Gastroesophageal sphincter (tissue), 4 donors: ENCODE measurements around the gene RPL10. TPM values are rescaled to one million over a fixed set of nuclear protein-coding genes. Genes with fewer than 3 reads are reported as not detected.

ENCODE experiments used
- ATAC-seq: fragments of 150-250 bp; one replicate; pipeline ENCODE4 v1.9.1; 2016; ENCODE audit warnings: mild to moderate bottlenecking, moderate library complexity
- H3K27ac ChIP-seq, 4 donors: fragments of 200-600 bp; sonication (generic) in 3 of 4; 1 replicate in 3 of 4; 2 replicates in 1 of 4; pipeline ENCODE4 v1.5.1; 2016 to 2019
- H3K27me3 ChIP-seq: fragments of 200-600 bp; sonication (generic); one replicate; pipeline ENCODE4 v1.5.1; 2019
- H3K36me3 ChIP-seq, 2 donors: fragments of 200-600 bp; sonication (generic); one replicate each; pipeline ENCODE4 v1.5.1; 2019; ENCODE audit warnings: control low read depth in 1 of 2
- H3K4me1 ChIP-seq, 3 donors: fragments of 200-600 bp; sonication (generic); 1 replicate in 2 of 3; 2 replicates in 1 of 3; pipeline ENCODE4 v1.5.1; 2016 to 2019; ENCODE audit warnings: control low read depth in 2 of 3
- H3K4me3 ChIP-seq, 2 donors: fragments of 200-600 bp; sonication (generic); one replicate each; pipeline ENCODE4 v1.5.1; 2019; ENCODE audit warnings: mild to moderate bottlenecking in 1 of 2, moderate library complexity in 1 of 2
- H3K9me3 ChIP-seq, 3 donors: fragments of 200-600 bp; sonication (generic); one replicate each; pipeline ENCODE4 v1.5.1; 2017 to 2019; ENCODE audit warnings: control low read depth in 2 of 3
- EP300 ChIP-seq: sonication (generic); formaldehyde crosslinking; IDR thresholded peaks from one replicate; pipeline ENCODE4 v1.6.1; 2017; ENCODE audit warnings: antibody characterized with exemption, mild to moderate bottlenecking
- POLR2A ChIP-seq, 2 donors: fragments of 450-650 bp; IDR thresholded peaks; one replicate each; pipeline ENCODE4 v1.6.1; 2017; ENCODE audit warnings: antibody characterized with exemption in 2 of 2, mild to moderate bottlenecking in 2 of 2, moderate library complexity in 1 of 2
- POLR2AphosphoS5 ChIP-seq: sonication (generic); formaldehyde crosslinking; IDR thresholded peaks from one replicate; pipeline ENCODE4 v1.6.1; 2017; ENCODE audit warnings: antibody characterized with exemption
- WGBS, 2 donors: methylation state at CpG; one replicate each; pipeline ENCODE4 v1.1.5; 2018; ENCODE audit warnings: low coverage in 1 of 2; 5-methylcytosine and 5-hydroxymethylcytosine counted together
- small RNA-seq, 4 donors: library from RNA; depleted of rRNA; stranded (forward); fragments of <200 nt; gene quantifications; one replicate each; pipeline ENCODE3, GENCODE V24; 2016
- total RNA-seq, 4 donors: library from RNA; depleted of rRNA; stranded (reverse); fragments of >200 nt; gene quantifications; one replicate each; pipeline ENCODE4 v1.1.0, GENCODE V29; 2016
- TF ChIP-seq, protein P1 (sequence below), 4 experiments: fragments of 200-600 bp in 2 of 4; fragments of 450-650 bp in 2 of 4; sonication (generic) in 1 of 4; IDR thresholded peaks; one replicate each; pipeline ENCODE4 v1.5.1; 2017 to 2019; ENCODE audit warnings: antibody characterized with exemption in 4 of 4, mild to moderate bottlenecking in 2 of 4, moderate library complexity in 2 of 4

The RPL10 gene
- total RNA-seq, 4 donors from 2014 or later = 3,970 to 7,427 (median 5,392) TPM

DNA sequence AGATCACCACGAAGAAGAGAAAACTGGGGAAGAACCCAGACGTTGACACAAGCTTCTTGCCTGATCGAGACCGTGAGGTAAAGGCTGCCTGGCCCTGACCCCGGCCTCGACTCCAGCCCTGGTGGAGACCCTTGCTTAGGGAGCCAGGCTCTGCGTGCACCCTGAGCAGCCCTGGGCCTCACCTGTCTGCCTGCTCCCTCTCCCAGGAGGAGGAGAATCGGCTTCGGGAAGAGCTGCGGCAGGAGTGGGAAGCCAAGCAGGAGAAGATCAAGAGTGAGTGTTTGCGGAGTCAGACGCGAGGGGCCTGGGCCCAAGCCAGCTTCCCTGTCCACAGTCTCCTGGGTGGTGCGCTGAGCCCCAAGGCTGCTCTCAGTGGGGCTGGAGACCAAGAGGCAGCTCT is 50.3 kb downstream of the RPL10 start:
- no peak for TF ChIP-seq EP300
- TF ChIP-seq POLR2AphosphoS5 = no peak
- no peak for TF ChIP-seq POLR2A (IDR thresholded peaks at IDR 0.05)
- TF ChIP-seq, protein P1, sequence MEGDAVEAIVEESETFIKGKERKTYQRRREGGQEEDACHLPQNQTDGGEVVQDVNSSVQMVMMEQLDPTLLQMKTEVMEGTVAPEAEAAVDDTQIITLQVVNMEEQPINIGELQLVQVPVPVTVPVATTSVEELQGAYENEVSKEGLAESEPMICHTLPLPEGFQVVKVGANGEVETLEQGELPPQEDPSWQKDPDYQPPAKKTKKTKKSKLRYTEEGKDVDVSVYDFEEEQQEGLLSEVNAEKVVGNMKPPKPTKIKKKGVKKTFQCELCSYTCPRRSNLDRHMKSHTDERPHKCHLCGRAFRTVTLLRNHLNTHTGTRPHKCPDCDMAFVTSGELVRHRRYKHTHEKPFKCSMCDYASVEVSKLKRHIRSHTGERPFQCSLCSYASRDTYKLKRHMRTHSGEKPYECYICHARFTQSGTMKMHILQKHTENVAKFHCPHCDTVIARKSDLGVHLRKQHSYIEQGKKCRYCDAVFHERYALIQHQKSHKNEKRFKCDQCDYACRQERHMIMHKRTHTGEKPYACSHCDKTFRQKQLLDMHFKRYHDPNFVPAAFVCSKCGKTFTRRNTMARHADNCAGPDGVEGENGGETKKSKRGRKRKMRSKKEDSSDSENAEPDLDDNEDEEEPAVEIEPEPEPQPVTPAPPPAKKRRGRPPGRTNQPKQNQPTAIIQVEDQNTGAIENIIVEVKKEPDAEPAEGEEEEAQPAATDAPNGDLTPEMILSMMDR (IDR thresholded peaks at IDR 0.05) = no peak

DNA sequence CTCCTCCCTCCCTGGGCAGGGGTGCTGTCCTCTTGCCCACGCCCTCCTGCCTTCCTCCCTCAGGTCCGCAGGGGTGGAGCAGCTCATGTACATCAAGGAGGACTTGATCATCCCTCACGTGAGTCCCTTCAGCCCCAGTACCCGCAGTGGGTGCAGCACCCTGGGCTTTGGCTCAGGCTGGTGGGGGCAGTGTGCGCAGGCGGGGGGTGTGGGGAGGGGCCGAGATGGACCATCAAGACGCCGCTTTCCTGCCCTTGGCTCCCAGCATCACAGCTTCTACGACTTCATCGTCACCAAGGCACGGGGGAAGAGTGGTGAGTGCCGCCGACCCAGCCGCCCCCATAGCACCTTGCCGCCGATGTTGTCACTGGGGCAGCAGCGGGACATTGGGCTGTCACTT is 51.4 kb downstream of the RPL10 start:
- peaks cover 0 to 16% (median 0%) of the 10 kb centered on the region in 3 donors for H3K4me1 ChIP-seq
- no peak overlapping the region for H3K27ac ChIP-seq
- no peak overlapping the region for H3K4me3 ChIP-seq
- TF ChIP-seq POLR2AphosphoS5 (no peak), EP300 (no peak), POLR2A (IDR thresholded peaks at IDR 0.05) (no peak)
- TF ChIP-seq, protein P1 (IDR thresholded peaks at IDR 0.05) = no peak
- no CpG with 5 or more reads among the region's 18 CpGs for WGBS, 2 donors
- H3K36me3 ChIP-seq = peaks cover 0 to 56% of the 10 kb centered on the region in 2 donors
- H3K27me3 ChIP-seq = no peaks in the 10 kb centered on the region
- no peak for ATAC-seq
- H3K9me3 ChIP-seq = no peaks in the 10 kb centered on the region

More for the DNA sequence above, 50.3 kb downstream of the RPL10 start:
- Histone ChIP-seq H3K9me3 (no peaks in the 10 kb centered on the region), H3K27me3 (no peaks in the 10 kb centered on the region), H3K4me1 (peaks cover 0 to 20% (median 0%) of the 10 kb centered on the region in 3 donors), H3K4me3 (no peak overlapping the region), H3K36me3 (peaks cover 0 to 56% of the 10 kb centered on the region in 2 donors), H3K27ac (no peak overlapping the region)
- WGBS, 2 donors = 83% methylated on average over 6 of the region's 14 CpGs; no CpG with 5 or more reads in 1 of the 2 donors
- ATAC-seq = no peak

DNA sequence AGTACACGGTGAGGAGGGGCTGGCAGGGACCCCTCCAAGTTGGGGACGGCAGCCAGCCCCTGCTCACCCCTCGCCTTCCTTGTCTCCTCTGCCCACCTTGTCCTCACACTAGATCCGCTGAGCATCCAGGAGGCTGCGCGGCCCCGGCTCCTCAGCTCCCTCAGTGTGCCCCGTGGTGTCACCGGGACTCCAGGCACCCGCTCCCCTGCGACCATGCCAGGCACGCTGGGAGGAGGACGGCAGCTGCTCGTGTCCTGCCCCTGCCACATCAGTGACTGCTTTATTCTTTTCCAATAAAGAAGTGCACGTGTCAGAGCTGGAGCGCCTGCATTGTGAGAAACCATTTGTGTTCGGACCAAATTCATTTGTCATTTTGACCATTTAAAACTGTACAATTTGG is 52.1 kb downstream of the RPL10 start:
- Histone ChIP-seq H3K27ac (no peak overlapping the region), H3K4me1 (peaks cover 0 to 9% (median 0%) of the 10 kb centered on the region in 3 donors), H3K27me3 (no peaks in the 10 kb centered on the region), H3K9me3 (no peaks in the 10 kb centered on the region), H3K36me3 (peaks cover 0 to 56% of the 10 kb centered on the region in 2 donors), H3K4me3 (no peak overlapping the region)
- ATAC-seq = no peak
- WGBS, 2 donors = 81% methylated on average over 7 of the region's 17 CpGs; no CpG with 5 or more reads in 1 of the 2 donors
- no peak for TF ChIP-seq POLR2AphosphoS5
- TF ChIP-seq POLR2A (IDR thresholded peaks at IDR 0.05) = no peak
- no peak for TF ChIP-seq EP300

Small RNA genes lying within 50 kb of the gene (small RNA-seq; reads per million reads assigned to genes)
- gene MIR6858 (0 to 3.0 (median 0.26) reads per million in 4 donors), gene SNORA70 (0 reads per million in 4 donors)

Other genes with a start within 250 kb of the RPL10 start
- not detected for gene OPN1MW, start 215.8 kb upstream of the RPL10 start, total RNA-seq
- gene OPN1MW2, start 178.6 kb upstream of the RPL10 start, total RNA-seq = not detected
- gene OPN1MW3, start 140.8 kb upstream of the RPL10 start, total RNA-seq = not detected
- gene TEX28, start 103.3 kb upstream of the RPL10 start, total RNA-seq = not detected
- under 1 TPM in 2 of 4 donors, not detected in 2; 0.31 TPM for gene TKTL1, start 102.6 kb upstream of the RPL10 start, total RNA-seq
- gene FLNA, start 23.7 kb upstream of the RPL10 start, total RNA-seq = over 10,000 TPM in 1 of 4 donors, 1,000 to 10,000 TPM in 3; 7,815 to 15,318 (median 8,757) TPM
- 10 to 100 TPM; 41.0 to 58.6 (median 50.6) TPM for gene EMD, start 19.1 kb upstream of the RPL10 start, total RNA-seq
- gene DNASE1L1, start 10.9 kb downstream of the RPL10 start, total RNA-seq = 10 to 100 TPM; 11.1 to 29.3 (median 22.3) TPM
- 10 to 100 TPM; 11.7 to 54.5 (median 24.4) TPM for gene TAFAZZIN, start 13.2 kb downstream of the RPL10 start, total RNA-seq
- 10 to 100 TPM; 29.0 to 50.0 (median 43.1) TPM for gene ATP6AP1, start 30.3 kb downstream of the RPL10 start, total RNA-seq
- gene GDI1, start 38.8 kb downstream of the RPL10 start, total RNA-seq = 100 to 1,000 TPM; 105 to 160 (median 121) TPM
- gene FAM50A, start 45.8 kb downstream of the RPL10 start, total RNA-seq = 10 to 100 TPM; 49.8 to 58.2 (median 53.4) TPM
- gene PLXNA3, start 59.9 kb downstream of the RPL10 start, total RNA-seq = 10 to 100 TPM in 2 of 4 donors, 1 to 10 TPM in 2; 1.5 to 13.9 (median 8.2) TPM
- 10 to 100 TPM; 16.3 to 21.3 (median 17.2) TPM for gene LAGE3, start 80.9 kb downstream of the RPL10 start, total RNA-seq
- gene UBL4A, start 88.2 kb downstream of the RPL10 start, total RNA-seq = 10 to 100 TPM; 35.9 to 80.2 (median 47.0) TPM
- 10 to 100 TPM; 21.7 to 40.0 (median 31.8) TPM for gene SLC10A3, start 92.3 kb downstream of the RPL10 start, total RNA-seq
- 10 to 100 TPM; 36.6 to 44.4 (median 40.5) TPM for gene FAM3A, start 117.9 kb downstream of the RPL10 start, total RNA-seq
- 10 to 100 TPM; 15.9 to 26.0 (median 22.1) TPM for gene G6PD, start 148.5 kb downstream of the RPL10 start, total RNA-seq
- gene IKBKG, start 149.2 kb downstream of the RPL10 start, total RNA-seq = 10 to 100 TPM; 14.0 to 22.6 (median 15.2) TPM
- not detected for gene CTAG1A, start 186.8 kb downstream of the RPL10 start, total RNA-seq
- gene CTAG1B, start 220.9 kb downstream of the RPL10 start, total RNA-seq = not detected